CD8-positive, alpha-beta memory T cell (primary cell): Measurements from ENCODE around the gene POTED. TPM values are rescaled to one million over a fixed set of nuclear protein-coding genes. Genes with fewer than 3 reads are reported as not detected.
"Not testable (repeated sequence)": the region's sequence is repeated elsewhere in the genome, so short reads cannot be mapped to it uniquely, and the experiment has no call there.

Experiments
- CTCF ChIA-PET: fragments of 350-600 bp; sonication (Branson Sonifier 250); formaldehyde crosslinking; loops from one replicate; lab custom pipeline; 2021; ENCODE audit warnings: antibody characterized with exemption; lab: Charles Lee
- POLR2A ChIA-PET: fragments of 350-600 bp; sonication (Branson Sonifier 250); formaldehyde crosslinking; loops from one replicate; lab custom pipeline; 2021; ENCODE audit warnings: antibody characterized with exemption; lab: Charles Lee
- DNase-seq, 5 donors: peaks; one replicate each; pipeline versions ENCODE4 v3.0.0 to v3.0.0-alpha.2; 2020 to 2022; ENCODE audit warnings: mixed read lengths in 1 of 5
- H3K27ac ChIP-seq: one replicate; pipeline ENCODE4 v1.7.0; 2013; ENCODE audit warnings: low read depth, mild to moderate bottlenecking, low read length, moderate library complexity
- H3K27me3 ChIP-seq: 2 replicates; pipeline ENCODE4 v1.7.0; 2013; ENCODE audit warnings: low read length, mild to moderate bottlenecking; ENCODE audit not compliant: insufficient read depth, poor library complexity, severe bottlenecking
- H3K36me3 ChIP-seq: 2 replicates; pipeline ENCODE4 v1.7.0; 2013; ENCODE audit warnings: mild to moderate bottlenecking, low read length, moderate library complexity; ENCODE audit not compliant: insufficient read depth
- H3K4me1 ChIP-seq: 2 replicates; pipeline ENCODE4 v1.7.0; 2013; ENCODE audit warnings: mild to moderate bottlenecking, low read length, moderate library complexity; ENCODE audit not compliant: insufficient read depth
- H3K4me3 ChIP-seq: 2 replicates; pipeline ENCODE4 v1.7.0; 2013; ENCODE audit warnings: mild to moderate bottlenecking, low read length
- H3K9me3 ChIP-seq: 2 replicates; pipeline ENCODE4 v1.7.0; 2013; ENCODE audit warnings: mild to moderate bottlenecking, low read length
- H3K27ac Mint-ChIP-seq, 8 donors: one replicate each; pipeline ENCODE4 v1.8.0; 2020 to 2021; ENCODE audit warnings: mixed read lengths in 8 of 8, mild to moderate bottlenecking in 6 of 8, inconsistent platforms in 3 of 8, moderate library complexity in 3 of 8
- H3K27me3 Mint-ChIP-seq, 2 donors: one replicate each; pipeline ENCODE4 v1.8.0; 2020 to 2021; ENCODE audit warnings: mixed read lengths in 2 of 2, mild to moderate bottlenecking in 1 of 2, moderate library complexity in 1 of 2
- H3K36me3 Mint-ChIP-seq, 3 donors: one replicate each; pipeline ENCODE4 v1.8.0; 2020 to 2021; ENCODE audit warnings: mixed read lengths in 3 of 3, inconsistent platforms in 1 of 3, mild to moderate bottlenecking in 1 of 3
- H3K4me1 Mint-ChIP-seq, 3 donors: one replicate each; pipeline ENCODE4 v1.8.0; 2020 to 2021; ENCODE audit warnings: mixed read lengths in 3 of 3, inconsistent platforms in 1 of 3, mild to moderate bottlenecking in 1 of 3
- H3K4me3 Mint-ChIP-seq, 7 donors: one replicate each; pipeline ENCODE4 v1.8.0; 2020 to 2021; ENCODE audit warnings: mixed read lengths in 7 of 7, mild to moderate bottlenecking in 6 of 7, moderate library complexity in 4 of 7, inconsistent platforms in 2 of 7
- H3K9me3 Mint-ChIP-seq, 5 donors: one replicate each; pipeline ENCODE4 v1.8.0; 2020 to 2022; ENCODE audit warnings: mixed read lengths in 5 of 5, mild to moderate bottlenecking in 3 of 5, moderate library complexity in 2 of 5, inconsistent platforms in 1 of 5
- polyA plus RNA-seq: library from polyadenylated mRNA; unstranded; fragments of 300-500 nt; fragmentation: Illumina TruSeq; gene quantifications from one replicate; pipeline ENCODE4 v1.2.3, GENCODE V29; 2021
- total RNA-seq, 2 experiments: library from RNA; stranded (reverse); gene quantifications; one replicate each; pipeline ENCODE4 v1.2.3, GENCODE V29; 2021

The POTED gene
- not detected for total RNA-seq
- polyA plus RNA-seq, result not detected

DNA sequence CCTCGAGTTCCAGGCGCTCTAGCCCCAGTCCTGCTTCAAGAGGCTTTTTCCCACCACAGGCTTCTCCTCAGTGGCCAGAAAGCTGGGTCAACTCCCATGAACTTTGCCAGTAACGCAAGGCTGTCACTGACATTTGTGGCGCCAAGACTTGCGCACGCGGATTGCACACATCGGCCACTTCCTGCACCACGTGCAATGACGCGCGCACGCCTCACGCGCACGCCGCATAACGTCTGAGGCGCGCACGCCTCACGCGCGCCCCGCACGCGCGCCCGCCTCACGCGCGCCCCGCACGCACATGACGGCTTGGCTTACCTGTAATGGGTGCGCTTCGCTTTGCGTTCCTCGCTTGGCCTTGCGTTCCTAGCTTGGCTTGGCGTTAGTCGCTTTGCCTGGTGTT, at the start of gene POTED:
POTED (plus strand) TSS at position 301 of the 400 bp plus-strand sequence. CDS start 452 bp downstream, outside the sequence.
- H3K36me3 Mint-ChIP-seq, H3K4me1 Mint-ChIP-seq, H3K36me3 ChIP-seq, H3K4me3 ChIP-seq, H3K27me3 Mint-ChIP-seq, H3K9me3 Mint-ChIP-seq, H3K27ac ChIP-seq, H3K27ac Mint-ChIP-seq, H3K27me3 ChIP-seq, H3K9me3 ChIP-seq, POLR2A ChIA-PET, H3K4me3 Mint-ChIP-seq, H3K4me1 ChIP-seq, DNase-seq, CTCF ChIA-PET: not testable (repeated sequence)

DNA sequence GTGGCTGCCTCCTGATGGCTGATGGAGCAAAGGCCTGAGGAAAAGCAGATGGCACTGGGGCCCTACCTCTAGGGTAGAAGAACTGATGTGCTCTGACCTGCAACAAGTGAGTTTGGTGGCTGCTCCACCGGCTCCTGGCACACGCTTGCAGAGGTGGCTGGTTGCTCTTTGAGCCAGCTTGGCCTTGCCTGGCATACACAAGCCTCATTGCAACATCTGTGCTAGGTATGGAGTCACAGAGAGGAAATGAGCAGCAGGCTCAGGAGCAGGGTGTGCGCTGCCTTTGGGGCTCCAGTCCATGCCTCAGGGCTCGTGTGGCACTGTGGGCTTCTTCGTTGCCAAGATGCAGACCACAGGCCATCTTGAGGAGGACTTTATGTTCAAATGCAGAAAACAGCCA, 40.5 kb downstream of the POTED start:
- H3K4me1 Mint-ChIP-seq, H3K27ac ChIP-seq, CTCF ChIA-PET, H3K9me3 ChIP-seq, POLR2A ChIA-PET, H3K27me3 ChIP-seq, H3K36me3 ChIP-seq, H3K27ac Mint-ChIP-seq, DNase-seq, H3K36me3 Mint-ChIP-seq, H3K4me1 ChIP-seq, H3K4me3 ChIP-seq, H3K9me3 Mint-ChIP-seq, H3K27me3 Mint-ChIP-seq, H3K4me3 Mint-ChIP-seq: not testable (repeated sequence)

DNA sequence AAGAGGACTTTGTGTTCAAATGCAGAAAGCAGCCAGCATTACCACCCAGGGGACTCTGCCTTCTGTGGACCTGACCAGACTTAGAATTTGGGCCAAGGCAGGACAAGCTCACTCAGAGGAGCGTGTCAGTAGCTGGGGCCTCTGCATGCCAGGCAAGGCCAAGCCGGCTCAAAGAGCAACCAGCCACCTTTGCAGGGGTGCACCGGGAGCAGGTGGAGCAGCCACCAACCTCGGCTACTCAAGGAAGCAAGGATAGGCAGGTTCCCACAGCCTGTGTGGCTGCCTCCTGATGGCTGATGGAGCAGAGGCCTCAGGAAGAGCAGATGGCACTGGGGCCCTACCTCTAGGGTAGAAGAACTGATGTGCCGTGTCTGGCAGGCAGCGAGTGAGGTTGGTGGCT, 42.2 kb downstream of the POTED start:
- H3K9me3 ChIP-seq, POLR2A ChIA-PET, H3K4me3 Mint-ChIP-seq, H3K27ac Mint-ChIP-seq, H3K27me3 ChIP-seq, CTCF ChIA-PET, H3K4me1 Mint-ChIP-seq, H3K9me3 Mint-ChIP-seq, H3K36me3 Mint-ChIP-seq, DNase-seq, H3K36me3 ChIP-seq, H3K4me3 ChIP-seq, H3K4me1 ChIP-seq, H3K27me3 Mint-ChIP-seq, H3K27ac ChIP-seq: not testable (repeated sequence)
